Sciatic nerve (tissue), 2 donors: ENCODE results near the gene COL25A1. TPM values are rescaled to one million over a fixed set of nuclear protein-coding genes. Genes with fewer than 3 reads are reported as not detected.
"Not testable (repeated sequence)": the region's sequence is repeated elsewhere in the genome, so short reads cannot be mapped to it uniquely, and the experiment has no call there.

Experiments used
- ATAC-seq: fragments of 200-7000 bp; cut with Tn5 transposase; one replicate; pipeline ENCODE4 v1.9.1; 2020; ENCODE audit warnings: mild to moderate bottlenecking, moderate library complexity
- DNase-seq: peaks from one replicate; pipeline ENCODE4 v3.0.0-alpha.2; 2020; ENCODE audit warnings: low spot score
- intact Hi-C: fragments of 100-400 bp; cut with DNase I; formaldehyde crosslinking; loops from one replicate; pipeline ENCODE4 v1.14.2; 2022
- total RNA-seq: library from RNA; stranded (reverse); fragmentation: NEBNext Ultra II Directional; extraction: Animal tissue kit (Norgen Biotek cat#: 25700); gene quantifications from one replicate; pipeline ENCODE4 v1.2.1, GENCODE V29; 2021
- donor health status: DM: no; HTN: no; CAD: no.
- donor health status: DM: no; HTN: no; CAD: no.

Gene COL25A1
- total RNA-seq, 1 donor from 2014 or later, result 6.2 TPM

- intact Hi-C loops, result no loop called here
- DNase-seq (no peak), ATAC-seq (no peak)
Measured at GRCh38 chr4:108954880-108955279, 347.6 kb downstream of the COL25A1 start.

- DNase-seq (no peak), ATAC-seq (no peak)
- intact Hi-C loops, result no loop called here
Measured at GRCh38 chr4:108953941-108954340, 348.5 kb downstream of the COL25A1 start.

DNA sequence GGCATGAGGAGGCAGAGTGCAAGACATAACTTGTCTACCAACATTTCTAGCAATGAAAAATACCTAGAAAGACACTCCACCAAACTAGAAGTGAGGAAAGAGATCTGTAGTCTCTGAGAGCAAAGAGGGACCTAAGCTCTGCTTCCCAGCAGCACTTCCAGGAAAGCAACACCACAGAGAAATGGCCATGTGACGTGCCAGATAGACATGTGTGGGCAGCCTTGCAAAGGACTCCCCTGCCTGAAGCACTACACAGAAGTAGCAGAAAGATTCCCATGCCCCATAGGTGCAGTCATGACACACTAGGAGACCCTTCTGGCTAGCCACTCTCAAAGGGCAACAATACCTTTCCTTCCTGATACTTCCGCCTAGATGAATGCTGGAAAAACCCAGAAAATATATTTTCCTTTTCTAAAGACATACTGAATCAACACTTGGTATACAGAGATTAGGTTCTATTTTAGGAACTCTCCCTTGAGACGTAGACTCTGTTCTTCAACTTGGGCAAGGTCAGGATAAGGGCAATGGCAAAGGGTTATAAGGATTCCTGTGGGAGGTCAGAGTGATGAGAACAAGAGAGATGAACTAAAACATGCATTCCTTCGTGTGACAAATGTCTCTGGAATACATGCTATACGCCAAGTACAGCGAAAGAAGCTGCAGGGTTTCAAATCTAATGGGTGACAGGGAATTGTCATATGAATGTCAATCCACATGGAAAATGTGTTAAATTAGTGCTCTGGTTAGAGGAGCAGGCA, 352.1 kb downstream of the COL25A1 start:
- ATAC-seq (no peak), DNase-seq (no peak)
- intact Hi-C loops, result no loop called here

GRCh38 chr4:108947526-108947925, 354.9 kb downstream of the COL25A1 start:
- DNase-seq (no peak), ATAC-seq (no peak)
- intact Hi-C loops, result no loop called here

DNA sequence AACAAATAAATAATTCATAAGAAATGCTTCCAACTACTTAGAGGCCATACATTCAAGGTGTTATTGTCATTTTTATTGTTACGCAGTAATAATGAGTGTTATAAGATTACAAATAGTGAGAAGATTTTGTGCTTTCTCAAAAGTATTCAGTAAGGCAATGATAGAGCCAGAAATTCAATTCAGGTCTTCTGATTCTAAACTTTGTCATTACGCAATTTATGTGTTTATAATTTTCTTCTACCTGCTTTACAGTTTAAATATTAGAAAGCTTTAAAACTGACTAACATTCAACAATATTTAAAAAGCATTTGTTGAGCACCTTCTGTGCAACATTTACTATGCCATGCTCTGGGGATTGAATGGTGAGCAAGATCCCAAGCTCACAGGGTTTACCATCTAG, 356.2 kb downstream of the COL25A1 start:
- intact Hi-C loops, result no loop called here
- DNase-seq, result no peak
- ATAC-seq, result no peak

- intact Hi-C loops, result no loop called here
- DNase-seq (no peak), ATAC-seq (no peak)
Measured at GRCh38 chr4:108943976-108944591, 358.4 kb downstream of the COL25A1 start.

- intact Hi-C loops, result no loop called here
Measured at GRCh38 chr4:108943371-108943770, 359.1 kb downstream of the COL25A1 start.

DNA sequence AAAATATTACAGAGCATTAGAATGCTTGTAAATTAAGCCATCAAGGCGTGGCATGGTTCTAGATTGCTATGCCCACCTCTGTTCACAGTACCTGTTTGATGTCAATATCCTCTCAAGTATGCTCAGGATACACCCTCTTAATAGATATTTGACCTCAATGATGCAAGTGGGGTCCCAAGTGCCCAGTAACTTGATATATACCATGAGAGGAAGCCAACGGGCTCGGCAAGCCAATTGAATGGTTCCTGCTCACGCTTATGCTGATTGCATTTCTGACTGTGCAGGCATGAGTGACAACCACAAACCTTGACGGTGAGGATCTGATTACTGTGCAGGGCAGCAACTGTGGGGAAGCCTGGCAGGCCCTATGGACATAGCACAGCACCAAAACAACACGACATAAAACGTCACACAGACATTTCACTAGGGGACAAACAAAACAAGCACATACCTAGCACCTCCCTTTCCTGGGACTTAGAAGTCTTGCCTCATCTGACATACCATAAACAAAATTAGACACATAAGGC, 360.5 kb downstream of the COL25A1 start:
- intact Hi-C loops, result no loop called here
- no peak for DNase-seq
- no peak for ATAC-seq

More at GRCh38 chr4:108943371-108943770, 359.1 kb downstream of the COL25A1 start:
- ATAC-seq (no peak), DNase-seq (no peak)

GRCh38 chr4:108940634-108941033, 361.8 kb downstream of the COL25A1 start:
- intact Hi-C loops, result no loop called here
- ATAC-seq (no peak), DNase-seq (no peak)

DNA sequence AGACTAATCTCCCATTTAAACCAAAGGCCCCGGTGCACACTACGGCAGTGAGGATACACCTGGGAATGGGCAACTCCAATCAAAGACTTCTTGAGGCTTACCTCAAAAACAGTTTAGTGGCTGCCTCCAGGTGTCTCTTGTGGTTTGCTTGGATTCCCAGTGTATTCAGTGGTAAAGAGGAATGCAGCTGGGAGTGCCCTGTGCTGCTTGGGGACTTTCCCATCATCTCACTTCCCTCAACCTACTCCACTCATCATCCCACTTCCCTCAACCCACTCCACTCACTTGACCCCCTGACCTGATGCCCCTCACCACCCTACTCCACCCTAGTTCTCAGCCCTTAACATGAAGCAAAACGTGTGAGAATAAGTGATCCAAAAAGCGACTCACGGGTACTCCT, 362.3 kb downstream of the COL25A1 start:
- intact Hi-C loops, result no loop called here
- no peak for ATAC-seq
- no peak for DNase-seq

- DNase-seq (no peak), ATAC-seq (no peak)
- intact Hi-C loops, result no loop called here
Measured at GRCh38 chr4:108937066-108937465, 365.4 kb downstream of the COL25A1 start.

DNA sequence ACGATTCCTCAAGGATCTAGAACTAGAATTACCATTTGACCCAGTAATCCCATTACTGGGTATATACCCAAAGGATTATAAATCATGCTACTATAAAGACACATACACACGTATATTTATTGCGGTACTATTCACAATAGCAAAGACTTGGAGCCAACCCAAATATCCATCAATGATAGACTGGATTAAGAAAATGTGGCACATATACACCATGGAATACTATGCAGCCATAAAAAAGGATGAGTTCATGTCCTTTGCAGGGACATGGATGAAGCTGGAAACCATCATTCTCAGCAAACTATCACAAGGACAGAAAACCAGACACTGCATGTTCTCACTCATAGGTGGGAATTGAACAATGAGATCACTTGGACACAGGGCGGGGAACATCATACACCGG, 368.5 kb downstream of the COL25A1 start:
- ATAC-seq, intact Hi-C loops, DNase-seq: not testable (repeated sequence)

- no peak for ATAC-seq
- no peak for DNase-seq
- intact Hi-C loops, result no loop called here
Measured at GRCh38 chr4:108933046-108933445, 369.4 kb downstream of the COL25A1 start.

DNA sequence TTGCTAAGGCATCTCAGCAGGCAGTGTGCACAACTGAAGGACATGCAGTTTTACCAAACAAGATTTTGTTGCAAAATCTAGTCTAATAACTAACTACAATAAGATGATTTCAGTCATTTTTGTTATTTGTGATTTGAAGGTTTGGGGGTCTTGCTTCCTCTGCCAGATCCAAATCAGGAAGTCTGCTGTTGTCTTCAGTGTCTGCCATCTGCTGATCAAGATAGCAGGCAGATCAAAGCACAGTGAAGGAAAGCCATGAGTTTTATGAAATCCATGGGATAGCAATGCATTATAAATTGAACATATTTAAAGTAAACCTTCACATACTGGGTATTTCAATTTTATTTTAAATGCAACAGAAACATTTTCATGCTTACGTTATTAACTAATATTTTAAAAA, 370.5 kb downstream of the COL25A1 start:
- no peak for DNase-seq
- intact Hi-C loops, result no loop called here
- ATAC-seq, result no peak

- intact Hi-C loops, result no loop called here
Measured at GRCh38 chr4:108930186-108930585, 372.3 kb downstream of the COL25A1 start.

GRCh38 chr4:108926781-108927180, 375.7 kb downstream of the COL25A1 start:
- no peak for ATAC-seq
- no peak for DNase-seq
- intact Hi-C loops, result no loop called here

More at GRCh38 chr4:108930186-108930585, 372.3 kb downstream of the COL25A1 start:
- DNase-seq, result no peak
- ATAC-seq, result no peak

DNA sequence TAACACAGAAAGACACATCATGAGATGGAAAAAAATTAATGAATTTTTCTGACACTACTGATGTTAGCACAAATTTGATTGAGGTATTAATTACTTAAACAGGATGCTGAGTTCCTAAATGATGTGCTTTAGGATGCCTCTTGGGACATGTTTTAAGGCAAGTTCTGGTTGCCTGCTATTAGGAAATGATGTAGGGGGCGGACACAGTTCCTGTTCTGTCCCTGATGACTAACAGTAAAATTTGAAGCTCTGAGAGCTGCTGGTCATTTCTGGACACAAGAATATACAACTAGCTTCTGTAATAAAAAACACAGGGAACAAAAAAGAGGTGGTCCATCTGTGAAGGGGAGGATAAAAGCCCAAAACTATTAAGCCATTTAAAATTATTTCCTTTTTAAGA, 376.4 kb downstream of the COL25A1 start:
- no peak for ATAC-seq
- intact Hi-C loops, result no loop called here

GRCh38 chr4:108922191-108922590, 380.3 kb downstream of the COL25A1 start:
- intact Hi-C loops, result no loop called here
- DNase-seq (no peak), ATAC-seq (no peak)

More for the DNA sequence above, 376.4 kb downstream of the COL25A1 start:
- DNase-seq, result no peak

- no peak for DNase-seq
- ATAC-seq, result no peak
- intact Hi-C loops, result no loop called here
Measured at GRCh38 chr4:108920395-108921087, 381.9 kb downstream of the COL25A1 start.
